ENCODE results near the gene VAT1L. TPM values are rescaled to one million over a fixed set of nuclear protein-coding genes. Genes with fewer than 3 reads are reported as not detected.

Gene VAT1L
- total and polyA plus RNA-seq, 5 donors from 2014 or later = not detected

GRCh38 chr16:77863250-77863649 lies 74.9 kb downstream of the VAT1L start:
- H3K9me3 ChIP-seq (ENCODE audit: control insufficient read depth in 2 of 2, low read length in 2 of 2) = no peaks in the 10 kb centered on the region
- H3K36me3 ChIP-seq (ENCODE audit: control insufficient read depth, insufficient read depth, low read length) = no peaks in the 10 kb centered on the region
- no peaks in the 10 kb centered on the region for H3K27me3 ChIP-seq (ENCODE audit: control insufficient read depth, insufficient read depth, low read length)
- Mint-ChIP-seq H3K9me3 (peaks cover 0 to 1% (median 0%) of the 10 kb centered on the region in 7 donors), H3K4me1 (peaks cover 0 to 2% (median under 1%) of the 10 kb centered on the region in 4 donors), H3K36me3 (no peaks in the 10 kb centered on the region), H3K27ac (no peak overlapping the region), H3K27me3 (peaks cover 3% of the 10 kb centered on the region), H3K4me3 (no peak overlapping the region)
- no peak for ATAC-seq (ENCODE audit: low read depth in 2 of 2)
- no peak overlapping the region for H3K27ac ChIP-seq (ENCODE audit: insufficient read depth, low read length, poor library complexity, severe bottlenecking)
- H3K4me1 ChIP-seq (ENCODE audit: control insufficient read depth, insufficient read depth, low read length, poor library complexity, severe bottlenecking) = no peaks in the 10 kb centered on the region
- H3K4me3 ChIP-seq (ENCODE audit: low read depth, low read length) = no peak overlapping the region
- DNase-seq = no peak

GRCh38 chr16:77866752-77867151 lies 78.4 kb downstream of the VAT1L start:
- Histone ChIP-seq H3K36me3 (ENCODE audit: control insufficient read depth, insufficient read depth, low read length) (no peaks in the 10 kb centered on the region), H3K27me3 (ENCODE audit: control insufficient read depth, insufficient read depth, low read length) (no peaks in the 10 kb centered on the region), H3K9me3 (ENCODE audit: control insufficient read depth in 2 of 2, low read length in 2 of 2) (no peaks in the 10 kb centered on the region), H3K27ac (ENCODE audit: insufficient read depth, low read length, poor library complexity, severe bottlenecking) (no peak overlapping the region), H3K4me3 (ENCODE audit: low read depth, low read length) (no peak overlapping the region), H3K4me1 (ENCODE audit: control insufficient read depth, insufficient read depth, low read length, poor library complexity, severe bottlenecking) (no peaks in the 10 kb centered on the region)
- H3K4me3 Mint-ChIP-seq = no peak overlapping the region
- peaks cover 0 to 10% (median 6%) of the 10 kb centered on the region in 4 donors for H3K4me1 Mint-ChIP-seq
- no peak for ATAC-seq (ENCODE audit: low read depth in 2 of 2)
- no peak overlapping the region for H3K27ac Mint-ChIP-seq
- no peaks in the 10 kb centered on the region for H3K36me3 Mint-ChIP-seq
- no peaks in the 10 kb centered on the region for H3K9me3 Mint-ChIP-seq
- H3K27me3 Mint-ChIP-seq = no peaks in the 10 kb centered on the region
- DNase-seq = no peak

- no peak for ATAC-seq (ENCODE audit: low read depth in 2 of 2)
- H3K36me3 Mint-ChIP-seq = no peaks in the 10 kb centered on the region
- Histone ChIP-seq H3K36me3 (ENCODE audit: control insufficient read depth, insufficient read depth, low read length) (no peaks in the 10 kb centered on the region), H3K27me3 (ENCODE audit: control insufficient read depth, insufficient read depth, low read length) (no peaks in the 10 kb centered on the region), H3K4me3 (ENCODE audit: low read depth, low read length) (no peak overlapping the region), H3K4me1 (ENCODE audit: control insufficient read depth, insufficient read depth, low read length, poor library complexity, severe bottlenecking) (no peaks in the 10 kb centered on the region), H3K27ac (ENCODE audit: insufficient read depth, low read length, poor library complexity, severe bottlenecking) (no peak overlapping the region), H3K9me3 (ENCODE audit: control insufficient read depth in 2 of 2, low read length in 2 of 2) (no peaks in the 10 kb centered on the region)
- DNase-seq = no peak
- H3K4me3 Mint-ChIP-seq = no peak overlapping the region
- H3K9me3 Mint-ChIP-seq = no peaks in the 10 kb centered on the region
- H3K4me1 Mint-ChIP-seq = peaks cover 0 to 10% (median 6%) of the 10 kb centered on the region in 4 donors
- no peak overlapping the region for H3K27ac Mint-ChIP-seq
- no peaks in the 10 kb centered on the region for H3K27me3 Mint-ChIP-seq
Measured at GRCh38 chr16:77868052-77868451, 79.7 kb downstream of the VAT1L start.

GRCh38 chr16:77868478-77868877 lies 80.1 kb downstream of the VAT1L start:
- Histone ChIP-seq H3K36me3 (ENCODE audit: control insufficient read depth, insufficient read depth, low read length) (no peaks in the 10 kb centered on the region), H3K27me3 (ENCODE audit: control insufficient read depth, insufficient read depth, low read length) (no peaks in the 10 kb centered on the region), H3K4me3 (ENCODE audit: low read depth, low read length) (no peak overlapping the region), H3K9me3 (ENCODE audit: control insufficient read depth in 2 of 2, low read length in 2 of 2) (no peaks in the 10 kb centered on the region), H3K27ac (ENCODE audit: insufficient read depth, low read length, poor library complexity, severe bottlenecking) (no peak overlapping the region), H3K4me1 (ENCODE audit: control insufficient read depth, insufficient read depth, low read length, poor library complexity, severe bottlenecking) (no peaks in the 10 kb centered on the region)
- H3K4me3 Mint-ChIP-seq = no peak overlapping the region
- DNase-seq (peak in 1 of 3 donors; percentile 36), ATAC-seq (ENCODE audit: low read depth in 2 of 2) (peak in 1 of 2 donors; percentile 39)
- H3K4me1 Mint-ChIP-seq = peaks cover 0 to 10% (median 6%) of the 10 kb centered on the region in 4 donors
- H3K36me3 Mint-ChIP-seq = no peaks in the 10 kb centered on the region
- H3K27me3 Mint-ChIP-seq = no peaks in the 10 kb centered on the region
- H3K27ac Mint-ChIP-seq = no peak overlapping the region
- H3K9me3 Mint-ChIP-seq = no peaks in the 10 kb centered on the region

DNA sequence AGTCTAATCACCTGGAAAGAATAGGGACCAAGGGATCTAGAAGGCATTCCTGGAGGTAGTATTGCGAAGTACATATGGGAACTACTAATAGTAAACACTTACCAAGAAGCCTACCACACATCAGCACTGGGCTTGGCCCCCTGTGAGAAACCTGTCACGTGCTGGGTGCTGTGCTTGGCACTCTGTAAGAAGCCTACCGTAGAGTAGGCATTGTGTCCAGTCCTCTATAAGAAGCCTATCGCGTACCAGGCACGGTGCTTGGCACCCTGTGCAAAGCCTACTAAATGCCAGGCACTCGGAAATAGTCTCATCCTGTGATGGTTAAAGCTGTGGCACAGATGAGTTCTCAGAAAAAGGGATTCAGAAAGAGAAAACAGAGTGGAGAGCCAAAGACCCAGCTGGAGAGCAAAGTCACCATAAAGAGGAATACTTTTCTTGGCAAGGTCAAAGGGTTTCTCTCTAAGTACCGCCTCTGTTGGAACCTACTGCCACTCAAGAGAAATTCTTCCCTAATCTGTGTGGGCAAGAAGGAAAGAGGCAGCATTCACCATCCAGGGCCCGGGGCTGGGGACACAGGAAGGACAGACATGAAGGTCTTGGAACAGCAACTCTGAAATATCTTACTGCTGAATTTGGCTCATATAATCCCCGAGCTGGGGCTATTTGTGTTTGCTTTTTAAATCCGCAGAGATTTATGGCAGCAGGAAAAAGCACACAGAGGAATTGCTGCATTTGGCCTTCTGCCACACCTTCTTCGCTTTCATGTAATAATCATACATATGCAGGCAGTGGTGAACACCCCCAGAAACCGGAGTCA lies 81.8 kb downstream of the VAT1L start:
- Mint-ChIP-seq H3K4me3 (no peak overlapping the region), H3K9me3 (peaks cover 0 to 1% (median 0%) of the 10 kb centered on the region in 7 donors), H3K27ac (no peak overlapping the region), H3K27me3 (no peaks in the 10 kb centered on the region), H3K36me3 (no peaks in the 10 kb centered on the region), H3K4me1 (peaks cover 0 to 10% (median 6%) of the 10 kb centered on the region in 4 donors)
- ATAC-seq (ENCODE audit: low read depth in 2 of 2) (no peak), DNase-seq (no peak)
- Histone ChIP-seq H3K9me3 (ENCODE audit: control insufficient read depth in 2 of 2, low read length in 2 of 2) (no peaks in the 10 kb centered on the region), H3K4me3 (ENCODE audit: low read depth, low read length) (no peak overlapping the region), H3K27me3 (ENCODE audit: control insufficient read depth, insufficient read depth, low read length) (no peaks in the 10 kb centered on the region), H3K27ac (ENCODE audit: insufficient read depth, low read length, poor library complexity, severe bottlenecking) (no peak overlapping the region), H3K4me1 (ENCODE audit: control insufficient read depth, insufficient read depth, low read length, poor library complexity, severe bottlenecking) (no peaks in the 10 kb centered on the region), H3K36me3 (ENCODE audit: control insufficient read depth, insufficient read depth, low read length) (no peaks in the 10 kb centered on the region)

DNA sequence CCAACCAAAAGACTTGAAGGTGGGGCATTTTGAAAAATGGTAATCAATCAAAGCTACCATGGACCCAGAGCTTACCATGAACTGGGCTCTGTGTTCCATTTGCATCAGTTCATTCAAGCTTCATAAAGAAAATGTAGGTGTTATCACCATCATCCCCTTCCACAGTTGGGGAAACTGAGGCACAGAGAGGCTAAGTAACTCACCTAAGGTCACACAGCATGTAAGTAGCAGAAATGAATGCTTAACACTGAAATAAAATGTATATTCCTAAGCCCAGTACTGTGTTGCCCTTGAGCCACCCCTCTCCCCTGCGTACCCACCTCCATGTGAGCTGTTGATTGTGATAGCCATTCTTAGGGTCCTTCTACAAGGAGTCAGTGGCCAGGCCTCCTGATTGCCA lies 83.6 kb downstream of the VAT1L start:
- ATAC-seq (ENCODE audit: low read depth in 2 of 2) (no peak), DNase-seq (no peak)
- Mint-ChIP-seq H3K27me3 (no peaks in the 10 kb centered on the region), H3K4me3 (no peak overlapping the region), H3K4me1 (peaks cover 0 to 10% (median 6%) of the 10 kb centered on the region in 4 donors), H3K9me3 (peaks cover 0 to 3% (median 0%) of the 10 kb centered on the region in 7 donors), H3K36me3 (no peaks in the 10 kb centered on the region), H3K27ac (no peak overlapping the region)
- Histone ChIP-seq H3K27ac (ENCODE audit: insufficient read depth, low read length, poor library complexity, severe bottlenecking) (no peak overlapping the region), H3K4me3 (ENCODE audit: low read depth, low read length) (no peak overlapping the region), H3K27me3 (ENCODE audit: control insufficient read depth, insufficient read depth, low read length) (no peaks in the 10 kb centered on the region), H3K36me3 (ENCODE audit: control insufficient read depth, insufficient read depth, low read length) (no peaks in the 10 kb centered on the region), H3K4me1 (ENCODE audit: control insufficient read depth, insufficient read depth, low read length, poor library complexity, severe bottlenecking) (no peaks in the 10 kb centered on the region), H3K9me3 (ENCODE audit: control insufficient read depth in 2 of 2, low read length in 2 of 2) (no peaks in the 10 kb centered on the region)

DNA sequence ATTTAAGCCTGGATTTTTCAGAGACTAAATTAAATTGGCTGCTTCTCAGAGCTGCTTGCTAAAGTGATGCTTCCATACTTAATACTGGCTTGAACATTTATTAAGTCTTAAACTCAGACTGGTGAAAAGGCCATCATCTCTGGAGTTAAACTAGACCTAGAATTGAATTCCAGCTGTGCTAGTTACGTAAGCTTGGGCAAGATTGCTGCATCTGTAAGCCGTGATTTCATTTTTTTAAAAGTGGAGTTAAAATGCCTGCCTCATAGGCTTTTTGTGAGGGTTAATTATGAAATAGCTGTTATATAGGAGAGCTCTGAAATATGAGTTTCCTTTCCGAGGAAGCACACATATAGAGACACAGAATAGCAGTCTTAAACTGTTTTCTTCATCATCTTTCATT lies 84.7 kb downstream of the VAT1L start:
- no peak overlapping the region for H3K27ac Mint-ChIP-seq
- no peak overlapping the region for H3K4me3 Mint-ChIP-seq
- no peaks in the 10 kb centered on the region for H3K27me3 Mint-ChIP-seq
- peaks cover 0 to 10% (median 6%) of the 10 kb centered on the region in 4 donors for H3K4me1 Mint-ChIP-seq
- ATAC-seq (ENCODE audit: low read depth in 2 of 2) (no peak), DNase-seq (no peak)
- Histone ChIP-seq H3K9me3 (ENCODE audit: control insufficient read depth in 2 of 2, low read length in 2 of 2) (no peaks in the 10 kb centered on the region), H3K4me3 (ENCODE audit: low read depth, low read length) (no peak overlapping the region), H3K4me1 (ENCODE audit: control insufficient read depth, insufficient read depth, low read length, poor library complexity, severe bottlenecking) (no peaks in the 10 kb centered on the region), H3K36me3 (ENCODE audit: control insufficient read depth, insufficient read depth, low read length) (no peaks in the 10 kb centered on the region), H3K27me3 (ENCODE audit: control insufficient read depth, insufficient read depth, low read length) (no peaks in the 10 kb centered on the region), H3K27ac (ENCODE audit: insufficient read depth, low read length, poor library complexity, severe bottlenecking) (no peak overlapping the region)
- peaks cover 0 to 3% (median 0%) of the 10 kb centered on the region in 7 donors for H3K9me3 Mint-ChIP-seq
- no peaks in the 10 kb centered on the region for H3K36me3 Mint-ChIP-seq

DNA sequence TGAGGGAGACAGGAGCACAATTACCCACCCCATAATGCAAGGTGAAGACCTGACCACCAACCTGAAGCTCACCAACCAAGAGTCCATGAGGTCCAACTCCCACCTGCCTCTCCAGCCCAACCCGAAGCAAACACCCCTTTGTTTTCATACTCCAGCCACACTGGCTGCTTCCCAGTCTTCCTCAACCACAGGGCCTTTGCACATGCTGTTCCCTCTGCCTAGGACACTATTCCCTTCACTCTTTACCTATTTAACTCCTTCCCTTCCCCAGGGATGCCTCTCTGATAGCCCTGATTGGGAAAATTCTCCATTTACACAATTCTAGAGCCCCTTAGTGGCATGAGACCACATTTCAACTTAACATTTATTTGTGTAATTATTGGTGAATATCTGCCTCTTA lies 86.0 kb downstream of the VAT1L start:
- Mint-ChIP-seq H3K27me3 (peaks cover 4% of the 10 kb centered on the region), H3K4me3 (no peak overlapping the region), H3K36me3 (no peaks in the 10 kb centered on the region), H3K27ac (no peak overlapping the region), H3K4me1 (no peaks in the 10 kb centered on the region), H3K9me3 (peaks cover 0 to 3% (median 0%) of the 10 kb centered on the region in 7 donors)
- Histone ChIP-seq H3K27ac (ENCODE audit: insufficient read depth, low read length, poor library complexity, severe bottlenecking) (no peak overlapping the region), H3K4me3 (ENCODE audit: low read depth, low read length) (no peak overlapping the region), H3K4me1 (ENCODE audit: control insufficient read depth, insufficient read depth, low read length, poor library complexity, severe bottlenecking) (no peaks in the 10 kb centered on the region), H3K36me3 (ENCODE audit: control insufficient read depth, insufficient read depth, low read length) (no peaks in the 10 kb centered on the region), H3K9me3 (ENCODE audit: control insufficient read depth in 2 of 2, low read length in 2 of 2) (no peaks in the 10 kb centered on the region), H3K27me3 (ENCODE audit: control insufficient read depth, insufficient read depth, low read length) (no peaks in the 10 kb centered on the region)
- ATAC-seq (ENCODE audit: low read depth in 2 of 2) (no peak), DNase-seq (no peak)

Data from CD4-positive, CD25-positive, alpha-beta regulatory T cell (primary cell).